SK-N-SH (cell line): ENCODE results near the gene PLGRKT. TPM values are rescaled to one million over a fixed set of nuclear protein-coding genes. Genes with fewer than 3 reads are reported as not detected.

Source experiments
- CTCF ChIA-PET: fragments of 300-600, 350-600 bp; formaldehyde crosslinking; extraction: SDS; loops from one replicate; lab custom pipeline; 2021; lab: Yijun Ruan, JAX
- POLR2A ChIA-PET: fragments of 350-600 bp; sonication (Branson Sonifier 250); formaldehyde crosslinking; extraction: SDS; loops from one replicate; lab custom pipeline; 2020; ENCODE audit warnings: antibody characterized with exemption, inconsistent platforms; lab: Yijun Ruan, JAX
- DNase-seq: peaks from one replicate; pipeline ENCODE4 v3.0.0; 2012
- H2AFZ ChIP-seq: fragments of 200-600 bp; sonication (generic); 2 replicates; pipeline ENCODE4 v1.8.1; 2016; ENCODE audit warnings: antibody characterized with exemption, mild to moderate bottlenecking, low read depth
- H3F3A ChIP-seq: fragments of 200-600 bp; sonication (generic); replicated peaks from 2 replicates; pipeline ENCODE3; 2016; ENCODE audit warnings: antibody characterized with exemption, mild to moderate bottlenecking; ENCODE audit not compliant: insufficient read depth
- H3K27ac ChIP-seq, 2 experiments: fragments of 200-500 bp in 1 of 2; fragments of 200-600 bp in 1 of 2; sonication (Bioruptor generic) in 1 of 2; sonication (generic), shearing (Covaris generic) in 1 of 2; 2 replicates each; pipeline versions ENCODE4 v1.5.1 to v1.6.1; 2014 to 2016; ENCODE audit warnings: low read depth in 2 of 2, inconsistent platforms in 1 of 2, low read length in 1 of 2, mild to moderate bottlenecking in 1 of 2, mixed read lengths in 1 of 2
- H3K27me3 ChIP-seq: fragments of 200-600 bp; sonication (generic), shearing (Covaris generic); 2 replicates; pipeline ENCODE4 v1.6.1; 2016; ENCODE audit warnings: mixed run types; ENCODE audit not compliant: insufficient read depth
- H3K36me3 ChIP-seq, 2 experiments: fragments of 200-500 bp in 1 of 2; fragments of 200-600 bp in 1 of 2; sonication (Bioruptor generic) in 1 of 2; sonication (generic) in 1 of 2; replicated peaks in 1 of 2; 2 replicates each; pipeline versions ENCODE3 to v1.5.1; 2014 to 2016; ENCODE audit warnings: low read length in 1 of 2, mild to moderate bottlenecking in 1 of 2; ENCODE audit not compliant: insufficient read depth in 2 of 2, control insufficient read depth in 1 of 2
- H3K4me1 ChIP-seq, 2 experiments: fragments of 200-500 bp in 1 of 2; fragments of 200-600 bp in 1 of 2; sonication (Bioruptor generic) in 1 of 2; sonication (generic), shearing (Covaris generic) in 1 of 2; 2 replicates each; pipeline versions ENCODE4 v1.5.1 to v1.6.1; 2014 to 2016; ENCODE audit warnings: low read depth in 1 of 2, low read length in 1 of 2, mixed run types in 1 of 2; ENCODE audit not compliant: insufficient read depth in 2 of 2, control insufficient read depth in 1 of 2
- H3K4me2 ChIP-seq: fragments of 200-600 bp; sonication (generic), shearing (Covaris generic); 2 replicates; pipeline ENCODE4 v1.6.1; 2017; ENCODE audit warnings: mixed run types
- H3K4me3 ChIP-seq, 2 experiments: fragments of 200-500 bp in 1 of 2; fragments of 200-600 bp in 1 of 2; sonication (Bioruptor generic) in 1 of 2; sonication (generic), shearing (Covaris generic) in 1 of 2; 2 replicates each; pipeline versions ENCODE4 v1.5.1 to v1.8.1; 2014 to 2016; ENCODE audit warnings: low read depth in 2 of 2, inconsistent platforms in 1 of 2, low read length in 1 of 2, mild to moderate bottlenecking in 1 of 2, mixed read lengths in 1 of 2, moderate library complexity in 1 of 2
- H3K79me2 ChIP-seq: fragments of 200-600 bp; sonication (generic); 2 replicates; pipeline ENCODE4 v1.8.1; 2017; ENCODE audit warnings: mild to moderate bottlenecking; ENCODE audit not compliant: insufficient read depth
- H3K9ac ChIP-seq: fragments of 200-600 bp; sonication (generic); 2 replicates; pipeline ENCODE4 v1.6.1; 2017; ENCODE audit warnings: mixed run types
- H3K9me2 ChIP-seq: fragments of 200-600 bp; sonication (generic); 2 replicates; pipeline ENCODE4 v1.6.1; 2017; ENCODE audit warnings: mixed run types
- H3K9me3 ChIP-seq: fragments of 200-600 bp; sonication (generic); 2 replicates; pipeline ENCODE4 v1.6.1; 2017; ENCODE audit warnings: mixed run types, mild to moderate bottlenecking, moderate library complexity
- H4K20me1 ChIP-seq: fragments of 200-600 bp; sonication (generic); 2 replicates; pipeline ENCODE4 v1.6.1; 2017; ENCODE audit warnings: mild to moderate bottlenecking, mixed run types; ENCODE audit not compliant: insufficient read depth
- CHD2 ChIP-seq: fragments of 150-350 bp; IDR thresholded peaks from 2 replicates; pipeline ENCODE4 v1.6.1; 2018; ENCODE audit warnings: low read length; ENCODE audit not compliant: partially characterized antibody
- ELF1 ChIP-seq: IDR thresholded peaks from 2 replicates; pipeline ENCODE4 v1.4.0; 2012
- EP300 ChIP-seq, 2 experiments: IDR thresholded peaks; 2 replicates each; pipeline versions ENCODE4 v1.4.0 to v1.6.1; 2012; ENCODE audit warnings: borderline replicate concordance in 1 of 2, low read depth in 1 of 2, low read length in 1 of 2
- EZH2phosphoT487 ChIP-seq: fragments of 200-600 bp; sonication (generic); IDR thresholded peaks from 2 replicates; pipeline ENCODE4 v1.6.1; 2017; ENCODE audit warnings: low read depth, mixed run types, mild to moderate bottlenecking, antibody characterized with exemption, moderate library complexity, borderline replicate concordance
- FOSL2 ChIP-seq: IDR thresholded peaks from 2 replicates; pipeline ENCODE4 v1.4.0; 2012; ENCODE audit warnings: low read depth, mild to moderate bottlenecking, moderate library complexity, borderline replicate concordance
- FOXM1 ChIP-seq: IDR thresholded peaks from 2 replicates; pipeline ENCODE4 v1.4.0; 2012; ENCODE audit warnings: low read depth, mild to moderate bottlenecking
- GABPA ChIP-seq: IDR thresholded peaks from 2 replicates; pipeline ENCODE4 v1.4.0; 2012; ENCODE audit warnings: low read depth, mild to moderate bottlenecking
- GATA2 ChIP-seq: sonication (generic); formaldehyde crosslinking; IDR thresholded peaks from 2 replicates; pipeline ENCODE4 v1.5.0; 2020; ENCODE audit warnings: mild to moderate bottlenecking, missing genetic modification reagents
- JUND ChIP-seq: IDR thresholded peaks from 2 replicates; pipeline ENCODE4 v1.4.0; 2012
- MAX ChIP-seq: IDR thresholded peaks from 2 replicates; pipeline ENCODE4 v1.4.0; 2012; ENCODE audit warnings: low read depth
- MEF2A ChIP-seq: IDR thresholded peaks from 2 replicates; pipeline ENCODE4 v1.4.0; 2012; ENCODE audit warnings: low read depth, borderline replicate concordance
- MXI1 ChIP-seq: IDR thresholded peaks from 2 replicates; pipeline ENCODE4 v1.6.1; 2012; ENCODE audit warnings: mild to moderate bottlenecking, low read depth, low read length, improper control_type of control experiment
- NRF1 ChIP-seq: IDR thresholded peaks from 2 replicates; pipeline ENCODE4 v1.6.1; 2012; ENCODE audit warnings: low read depth, mild to moderate bottlenecking, low read length
- POLR2AphosphoS5 ChIP-seq: IDR thresholded peaks from 2 replicates; pipeline ENCODE4 v1.6.1; 2012; ENCODE audit warnings: low read depth, low read length
- RAD21 ChIP-seq: IDR thresholded peaks from 2 replicates; pipeline ENCODE4 v1.6.1; 2012; ENCODE audit warnings: mild to moderate bottlenecking, low read length
- RCOR1 ChIP-seq: fragments of 150-350 bp; IDR thresholded peaks from 2 replicates; pipeline ENCODE4 v1.6.1; 2017; ENCODE audit warnings: antibody characterized with exemption, low read length
- RFX5 ChIP-seq: IDR thresholded peaks from 2 replicates; pipeline ENCODE4 v1.6.1; 2012; ENCODE audit warnings: mild to moderate bottlenecking, improper control_type of control experiment, low read length
- RXRA ChIP-seq: IDR thresholded peaks from 2 replicates; pipeline ENCODE4 v1.4.0; 2012; ENCODE audit warnings: low read depth, mild to moderate bottlenecking, borderline replicate concordance
- SIN3A ChIP-seq: IDR thresholded peaks from 2 replicates; pipeline ENCODE4 v1.6.1; 2012; ENCODE audit warnings: low read depth, mild to moderate bottlenecking, low read length, moderate library complexity, borderline replicate concordance
- SMC3 ChIP-seq: IDR thresholded peaks from 2 replicates; pipeline ENCODE4 v1.6.1; 2012; ENCODE audit warnings: low read depth, low read length, improper control_type of control experiment
- TAF1 ChIP-seq: IDR thresholded peaks from 2 replicates; pipeline ENCODE4 v1.6.1; 2012; ENCODE audit warnings: low read depth, mild to moderate bottlenecking, low read length, moderate library complexity, borderline replicate concordance
- TCF12 ChIP-seq: IDR thresholded peaks from 2 replicates; pipeline ENCODE4 v1.4.0; 2012
- TEAD4 ChIP-seq: IDR thresholded peaks from 2 replicates; pipeline ENCODE4 v1.4.0; 2012; ENCODE audit warnings: mild to moderate bottlenecking, borderline replicate concordance; ENCODE audit not compliant: insufficient read depth
- USF2 ChIP-seq: fragments of 150-350 bp; IDR thresholded peaks from 2 replicates; pipeline ENCODE4 v1.6.1; 2017; ENCODE audit warnings: antibody characterized with exemption, low read length, low read depth, borderline replicate concordance
- WGBS: methylation state at CpG from one replicate; pipeline ENCODE4 v1.1.6; 2017; ENCODE audit warnings: low lambda C conversion rate; 5-methylcytosine and 5-hydroxymethylcytosine counted together
- polyA plus RNA-seq, 3 experiments: library from polyadenylated mRNA; depleted of rRNA; stranded (reverse); fragments of >200 nt; gene quantifications; 2 replicates each; pipeline ENCODE4 v1.2.3, GENCODE V29; 2012
- TF ChIP-seq, protein P1 (sequence below): fragments of 150-350 bp; IDR thresholded peaks from 2 replicates; pipeline ENCODE4 v1.6.1; 2016; ENCODE audit warnings: mild to moderate bottlenecking, low read depth, low read length
- TF ChIP-seq, protein P2 (sequence below): IDR thresholded peaks from 2 replicates; pipeline ENCODE4; 2012
- TF ChIP-seq, protein P3 (sequence below): IDR thresholded peaks from 2 replicates; pipeline ENCODE4 v1.4.0; 2012; ENCODE audit warnings: low read depth, borderline replicate concordance

Gene PLGRKT
- 11.4 and 13.1 TPM in 2 replicates for polyA plus RNA-seq (2012; rRNA removed)
- 19.4 and 23.2 TPM in 2 replicates for polyA plus RNA-seq (2012; cell fraction: cytosol; rRNA removed)
- polyA plus RNA-seq (2012; cell fraction: nucleus; rRNA removed) = 3.1 and 5.8 TPM in 2 replicates

GRCh38 chr9:5437254-5438216 lies at the start of gene PLGRKT:
Gene PLGRKT, minus strand, starts transcription at chr9:5437925. Its CDS starts 5,948 bp downstream, at chr9:5431977.
- Histone ChIP-seq H3K9me3 (no peaks in the 10 kb centered on the region), H2AFZ (peak within 1 kb of the TSS; percentile 96), H3K27ac (peak within 1 kb of the TSS; percentile 90 to 96), H3K27me3 (no peaks in the 10 kb centered on the region), H3K79me2 (peaks cover 6% of the 10 kb centered on the region; the same call in 1 of the 2 replicates), H3K9ac (peak within 1 kb of the TSS; percentile 92), H4K20me1 (no peaks in the 10 kb centered on the region), H3F3A (peaks cover 30% of the 10 kb centered on the region), H3K4me2 (peak within 1 kb of the TSS; percentile 83), H3K4me1 (peaks cover 6 to 15% of the 10 kb centered on the region in 2 experiments), H3K4me3 (peak within 1 kb of the TSS; percentile 85 to 86), H3K9me2 (no peaks in the 10 kb centered on the region), H3K36me3 (peaks cover 10% of the 10 kb centered on the region in 2 experiments)
- CTCF ChIA-PET = interaction anchor here (0.7 to 3.8 kb wide), 7 partner anchors 12 to 678 kb away, joined by 3 to 13 read pairs (median 9); partner anchors contain the start of genes CD274 and INSL6
- under 1% methylated on average over 24 of the region's 55 CpGs for WGBS
- DNase-seq = peak; percentile 92
- POLR2A ChIA-PET = interaction anchor here (0.9 to 1.2 kb wide), 4 partner anchors 13 to 246 kb away, joined by 3 to 4 read pairs (median 4); partner anchors contain the start of gene CD274
- TF ChIP-seq FOXM1 = 0 out of 2 replicates have a peak, but pooled peaks have one; percentile 68
- no peak; the same call in 1 of the 2 replicates for TF ChIP-seq SIN3A
- TF ChIP-seq TCF12 = peak; percentile 42
- no peak for TF ChIP-seq RCOR1
- TF ChIP-seq, protein P1, sequence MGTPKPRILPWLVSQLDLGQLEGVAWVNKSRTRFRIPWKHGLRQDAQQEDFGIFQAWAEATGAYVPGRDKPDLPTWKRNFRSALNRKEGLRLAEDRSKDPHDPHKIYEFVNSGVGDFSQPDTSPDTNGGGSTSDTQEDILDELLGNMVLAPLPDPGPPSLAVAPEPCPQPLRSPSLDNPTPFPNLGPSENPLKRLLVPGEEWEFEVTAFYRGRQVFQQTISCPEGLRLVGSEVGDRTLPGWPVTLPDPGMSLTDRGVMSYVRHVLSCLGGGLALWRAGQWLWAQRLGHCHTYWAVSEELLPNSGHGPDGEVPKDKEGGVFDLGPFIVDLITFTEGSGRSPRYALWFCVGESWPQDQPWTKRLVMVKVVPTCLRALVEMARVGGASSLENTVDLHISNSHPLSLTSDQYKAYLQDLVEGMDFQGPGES = no peak
- TF ChIP-seq RFX5 = peak; percentile 25; the same call in 1 of the 2 replicates
- TF ChIP-seq TAF1 = peak; percentile 34; the same call in 1 of the 2 replicates
- no peak for TF ChIP-seq MEF2A
- TF ChIP-seq, protein P2, sequence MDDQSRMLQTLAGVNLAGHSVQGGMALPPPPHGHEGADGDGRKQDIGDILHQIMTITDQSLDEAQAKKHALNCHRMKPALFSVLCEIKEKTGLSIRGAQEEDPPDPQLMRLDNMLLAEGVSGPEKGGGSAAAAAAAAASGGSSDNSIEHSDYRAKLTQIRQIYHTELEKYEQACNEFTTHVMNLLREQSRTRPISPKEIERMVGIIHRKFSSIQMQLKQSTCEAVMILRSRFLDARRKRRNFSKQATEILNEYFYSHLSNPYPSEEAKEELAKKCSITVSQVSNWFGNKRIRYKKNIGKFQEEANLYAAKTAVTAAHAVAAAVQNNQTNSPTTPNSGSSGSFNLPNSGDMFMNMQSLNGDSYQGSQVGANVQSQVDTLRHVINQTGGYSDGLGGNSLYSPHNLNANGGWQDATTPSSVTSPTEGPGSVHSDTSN = no peak; the same call in 1 of the 2 replicates
- 0 out of 4 replicates have a peak, but pooled peaks of 1 of the 2 experiments have one; percentile 23 for TF ChIP-seq EP300 (IDR thresholded peaks at IDR 0.05; ENCODE audit: borderline replicate concordance in 1 of 2, low read depth in 1 of 2, low read length in 1 of 2)
- TF ChIP-seq JUND = 0 out of 2 replicates have a peak, but pooled peaks have one; percentile 22
- TF ChIP-seq EZH2phosphoT487 = no peak
- TF ChIP-seq SMC3 = no peak
- no peak for TF ChIP-seq RAD21
- no peak for TF ChIP-seq GATA2
- TF ChIP-seq ELF1 = peak; percentile 96
- TF ChIP-seq GABPA = peak; percentile 95
- no peak for TF ChIP-seq NRF1
- TF ChIP-seq, protein P3, sequence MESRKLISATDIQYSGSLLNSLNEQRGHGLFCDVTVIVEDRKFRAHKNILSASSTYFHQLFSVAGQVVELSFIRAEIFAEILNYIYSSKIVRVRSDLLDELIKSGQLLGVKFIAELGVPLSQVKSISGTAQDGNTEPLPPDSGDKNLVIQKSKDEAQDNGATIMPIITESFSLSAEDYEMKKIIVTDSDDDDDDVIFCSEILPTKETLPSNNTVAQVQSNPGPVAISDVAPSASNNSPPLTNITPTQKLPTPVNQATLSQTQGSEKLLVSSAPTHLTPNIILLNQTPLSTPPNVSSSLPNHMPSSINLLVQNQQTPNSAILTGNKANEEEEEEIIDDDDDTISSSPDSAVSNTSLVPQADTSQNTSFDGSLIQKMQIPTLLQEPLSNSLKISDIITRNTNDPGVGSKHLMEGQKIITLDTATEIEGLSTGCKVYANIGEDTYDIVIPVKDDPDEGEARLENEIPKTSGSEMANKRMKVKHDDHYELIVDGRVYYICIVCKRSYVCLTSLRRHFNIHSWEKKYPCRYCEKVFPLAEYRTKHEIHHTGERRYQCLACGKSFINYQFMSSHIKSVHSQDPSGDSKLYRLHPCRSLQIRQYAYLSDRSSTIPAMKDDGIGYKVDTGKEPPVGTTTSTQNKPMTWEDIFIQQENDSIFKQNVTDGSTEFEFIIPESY = no peak
- TF ChIP-seq POLR2AphosphoS5 = peak; percentile 90
- peak; percentile 80 for TF ChIP-seq CHD2
- peak; percentile 43; the same call in 1 of the 2 replicates for TF ChIP-seq MXI1
- no peak for TF ChIP-seq TEAD4
- no peak; the same call in none of the 2 replicates for TF ChIP-seq MAX
- TF ChIP-seq FOSL2 = 0 out of 2 replicates have a peak, but pooled peaks have one; percentile 2
- TF ChIP-seq RXRA = peak; percentile 38; the same call in 1 of the 2 replicates
- TF ChIP-seq USF2 = no peak
